Measurements from ENCODE around the gene HIBADH.
"Not testable (repeated sequence)": the region's sequence is repeated elsewhere in the genome, so short reads cannot be mapped to it uniquely, and the experiment has no call there.

The HIBADH gene

GRCh38 chr7:27593226-27593625, 69.5 kb downstream of the HIBADH start:
- no peak for DNase-seq

DNA sequence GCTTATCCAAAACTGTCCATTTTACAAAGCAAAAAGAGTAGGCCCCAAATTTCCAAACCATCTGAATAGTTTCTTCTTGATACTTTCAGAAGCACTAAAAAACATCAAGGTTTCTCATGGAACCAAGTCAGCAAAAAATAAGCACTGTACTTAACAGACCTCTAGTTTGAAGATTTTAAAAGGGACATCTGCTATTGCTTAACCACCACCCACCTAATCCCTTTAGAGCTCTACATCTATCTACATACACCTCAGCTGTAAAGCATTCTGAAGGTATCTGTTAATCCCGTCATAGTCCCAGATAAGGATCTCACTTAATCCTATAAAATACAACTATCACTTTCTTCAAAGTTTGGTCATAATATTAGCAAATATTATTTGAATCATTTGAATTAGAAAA, 72.3 kb downstream of the HIBADH start:
- no peak for DNase-seq

DNA sequence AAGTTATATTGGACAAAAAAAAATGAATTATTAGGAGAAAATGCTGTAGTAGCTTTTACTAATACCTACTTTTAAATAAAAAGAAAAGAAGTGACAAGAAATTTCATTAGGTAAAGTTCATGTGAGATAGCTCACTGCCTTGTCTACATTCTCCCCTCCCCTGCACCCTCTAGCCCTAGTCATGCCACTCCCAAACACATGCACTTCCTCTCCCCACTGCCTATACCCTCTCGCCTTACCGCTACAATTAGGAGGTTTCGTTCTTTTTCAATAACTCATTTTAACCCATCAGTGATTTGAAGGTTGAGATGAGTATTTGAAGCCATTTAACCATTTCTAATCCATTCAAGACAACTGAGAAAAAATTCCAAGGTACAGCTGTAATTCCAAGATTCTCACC, 75.3 kb downstream of the HIBADH start:
- no peak for DNase-seq

- no peak for DNase-seq
Measured at GRCh38 chr7:27586825-27587224, 75.9 kb downstream of the HIBADH start.

GRCh38 chr7:27585781-27586447, 76.8 kb downstream of the HIBADH start:
- DNase-seq, result no peak

DNA sequence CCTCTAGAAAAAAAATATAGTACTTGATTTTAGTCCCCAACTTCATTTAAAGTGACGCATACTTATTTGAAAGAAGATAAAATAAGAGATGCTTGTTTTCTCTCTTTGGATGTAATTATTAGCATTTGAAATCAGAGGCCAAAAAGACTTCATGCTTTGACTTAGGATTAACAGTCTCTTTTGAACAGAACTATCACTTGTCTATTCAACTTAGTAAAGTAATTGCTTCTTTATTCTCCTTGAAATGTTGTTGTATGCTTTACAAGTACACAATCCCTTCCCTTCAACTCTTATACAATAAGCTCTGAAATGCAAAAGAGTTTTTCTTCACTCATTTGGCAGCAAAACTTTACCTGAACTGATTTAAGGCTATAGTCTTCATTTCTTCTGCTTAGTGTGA, 80.8 kb downstream of the HIBADH start:
- no peak for DNase-seq

GRCh38 chr7:27581119-27581518, 81.6 kb downstream of the HIBADH start:
- DNase-seq, result no peak

- DNase-seq, result no peak
Measured at GRCh38 chr7:27579565-27579964, 83.1 kb downstream of the HIBADH start.

- not testable (repeated sequence) for DNase-seq
Measured at GRCh38 chr7:27578169-27578568, 84.5 kb downstream of the HIBADH start.

DNA sequence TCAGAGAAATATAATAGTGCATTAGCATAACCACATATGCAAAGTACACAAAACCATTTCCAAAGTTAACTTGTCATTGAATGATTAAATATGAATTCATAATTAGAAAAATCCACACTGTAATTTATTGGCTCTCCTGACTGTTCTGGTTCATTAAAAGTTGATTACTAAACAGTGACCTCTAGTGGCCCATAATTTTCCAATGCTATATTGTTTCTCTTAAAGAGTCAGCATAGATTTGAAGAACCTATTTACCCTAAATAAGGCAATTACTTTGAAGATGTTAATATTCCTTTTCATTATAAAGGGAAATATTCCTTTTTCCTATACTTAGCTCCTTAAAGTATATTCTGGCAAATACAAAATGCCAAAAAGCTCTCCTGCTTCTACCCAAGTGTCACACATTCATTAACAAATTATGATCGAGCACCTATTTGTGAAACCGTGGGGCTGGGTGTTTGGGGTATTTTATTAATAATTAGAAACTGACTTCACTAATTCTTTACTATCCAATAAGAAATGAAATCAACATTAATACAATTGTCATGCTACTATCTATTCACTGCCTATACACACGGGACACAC, 86.2 kb downstream of the HIBADH start:
- DNase-seq, result peak; percentile 47

GRCh38 chr7:27575613-27576012, 87.1 kb downstream of the HIBADH start:
- no peak for DNase-seq

DNA sequence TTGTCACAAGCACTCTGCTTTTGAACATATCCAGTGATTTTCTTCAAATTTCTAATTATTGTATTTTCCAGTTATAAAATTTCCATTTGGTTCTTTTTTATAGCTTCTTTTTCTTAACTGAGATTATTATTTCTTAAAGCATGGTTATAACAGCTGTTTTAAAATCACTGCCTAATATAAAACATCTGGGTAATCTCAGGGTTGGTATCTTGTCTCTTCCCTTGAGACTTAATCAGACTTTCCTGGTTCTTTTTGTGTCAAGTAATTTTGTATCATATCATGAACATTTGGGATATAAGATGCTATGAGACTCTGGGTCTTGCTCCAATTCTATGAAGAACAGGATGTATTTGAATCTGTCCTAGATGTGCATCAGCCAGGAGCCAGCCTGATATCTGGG, 93.6 kb downstream of the HIBADH start:
- no peak for DNase-seq

- no peak for DNase-seq
Measured at GRCh38 chr7:27567266-27567665, 95.4 kb downstream of the HIBADH start.

- no peak for DNase-seq
Measured at GRCh38 chr7:27564881-27565482, 97.7 kb downstream of the HIBADH start.

DNA sequence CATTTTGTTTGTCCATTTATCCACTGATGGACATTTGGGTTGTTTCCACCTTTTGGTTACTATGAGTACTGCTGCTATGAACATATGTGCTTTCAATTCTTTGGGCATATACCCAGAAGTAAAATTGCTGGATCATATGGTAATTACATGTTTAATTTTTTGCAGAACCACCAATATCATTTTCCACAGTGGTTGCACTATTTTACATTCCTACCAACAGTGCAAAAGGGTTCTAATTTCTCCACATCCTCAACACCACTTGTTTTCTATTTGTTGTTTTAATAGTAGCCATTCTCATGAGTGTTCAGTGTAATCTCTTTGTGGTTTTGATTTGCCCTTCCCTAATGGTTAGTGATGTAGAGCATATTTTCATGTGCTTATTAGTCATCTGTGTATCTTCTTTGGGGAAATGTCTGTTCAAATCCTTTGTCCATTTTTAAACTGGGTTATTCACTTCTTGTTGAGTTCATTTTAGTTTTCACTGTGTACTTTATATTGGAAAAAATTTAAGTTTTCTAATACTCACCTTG, 101.9 kb downstream of the HIBADH start:
- peak; percentile 73 for DNase-seq

- no peak for DNase-seq
Measured at GRCh38 chr7:27555670-27556069, 107.0 kb downstream of the HIBADH start.

GRCh38 chr7:27554826-27555225, 107.9 kb downstream of the HIBADH start:
- no peak for DNase-seq

GRCh38 chr7:27553273-27553672, 109.4 kb downstream of the HIBADH start:
- no peak for DNase-seq

DNA sequence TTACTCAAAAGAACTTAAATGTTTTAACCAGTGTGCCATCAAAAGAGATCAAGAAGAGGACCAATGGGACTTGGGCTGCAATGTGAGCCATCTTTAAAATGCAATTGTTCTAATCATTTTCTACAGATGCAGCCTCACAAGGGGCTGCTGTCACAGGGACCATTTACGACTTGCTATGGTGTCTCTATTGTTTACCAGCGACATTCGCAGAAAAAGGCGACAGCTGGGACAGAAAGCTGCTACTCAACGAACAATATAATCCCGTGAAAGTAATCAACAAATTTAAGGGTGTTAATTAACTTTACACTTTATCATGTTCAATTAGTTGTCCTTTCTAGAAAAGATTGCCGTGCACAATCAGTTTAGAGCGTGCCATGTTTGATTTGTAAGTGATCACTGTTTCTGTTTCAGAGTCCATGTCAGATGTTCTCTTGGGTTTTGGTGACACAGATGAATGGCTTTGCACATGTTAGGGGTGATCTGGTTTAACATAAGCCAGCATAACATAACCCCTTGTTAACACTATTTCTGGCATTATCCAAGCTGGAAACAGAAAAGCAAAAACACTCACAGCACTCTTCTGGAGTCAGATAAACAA, 110.8 kb downstream of the HIBADH start:
- no peak for DNase-seq

- no peak for DNase-seq
Measured at GRCh38 chr7:27549606-27550005, 113.1 kb downstream of the HIBADH start.

- DNase-seq, result no peak
Measured at GRCh38 chr7:27548304-27548703, 114.4 kb downstream of the HIBADH start.

DNA sequence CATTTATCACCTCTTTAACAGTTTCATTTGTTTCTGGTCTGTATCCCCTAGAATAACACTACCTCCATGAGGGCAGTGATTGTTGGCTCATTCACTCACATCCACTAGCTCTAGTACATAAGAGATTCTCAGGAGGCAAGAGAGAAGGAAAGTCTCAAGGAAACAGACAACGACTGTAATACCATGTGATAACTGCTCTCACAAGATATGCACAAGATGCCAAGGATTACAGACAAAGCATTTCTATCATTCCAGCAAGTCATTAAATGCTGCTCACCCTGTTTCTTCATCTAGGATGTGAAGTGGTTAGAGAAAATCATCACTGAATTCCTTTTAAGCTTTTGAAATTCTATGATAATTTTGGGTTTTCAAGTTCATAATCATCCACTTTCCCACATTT, 115.3 kb downstream of the HIBADH start:
- peak; percentile 42 for DNase-seq

GRCh38 chr7:27546610-27547009, 116.1 kb downstream of the HIBADH start:
- DNase-seq, result no peak

DNA sequence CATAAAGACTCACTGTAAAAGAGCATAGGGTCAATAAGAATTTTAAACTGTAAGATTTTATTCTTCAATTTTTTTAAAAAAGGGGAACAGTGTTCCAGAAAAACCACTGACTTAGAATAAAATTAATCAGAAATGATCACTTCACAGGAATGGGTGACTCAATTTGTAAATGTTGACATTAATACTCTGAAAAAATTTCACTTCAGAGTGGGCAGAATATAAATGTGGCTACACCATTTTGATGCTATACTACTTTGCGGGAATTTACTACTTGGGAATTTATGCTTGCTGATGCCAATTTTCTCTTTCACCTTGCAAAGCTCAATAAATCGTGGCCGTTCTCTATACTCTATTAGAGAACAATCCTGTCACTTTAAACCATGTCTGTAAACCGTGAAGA, 126.9 kb downstream of the HIBADH start:
- no peak for DNase-seq

Measured in fibroblast of skin of right quadriceps (primary cell).